ENCODE measurements around the gene DRAXIN.

DNA sequence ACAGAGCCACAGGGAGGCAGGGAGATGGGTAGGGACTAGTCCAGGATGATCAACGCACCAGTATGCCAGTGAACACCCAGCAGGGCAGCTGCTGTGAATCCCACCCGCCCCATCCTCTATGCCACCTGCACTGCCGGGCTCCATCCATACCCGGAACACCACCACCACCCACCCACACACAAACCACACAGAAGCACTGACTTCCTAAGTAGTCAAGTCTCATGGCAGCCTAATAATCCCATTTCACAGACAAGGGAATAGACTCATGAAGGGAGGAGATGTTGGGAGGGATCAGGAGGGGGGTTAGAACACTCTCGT, 6.3 kb downstream of the DRAXIN start:
- TF ChIP-seq SMC3 (conservative IDR thresholded peaks at IDR 0.05; ENCODE audit: poor library complexity) = no peak
- TF ChIP-seq EZH2 (IDR thresholded peaks at IDR 0.05; ENCODE audit: borderline replicate concordance, insufficient read depth, low read length, poor library complexity, severe bottlenecking) = no peak
- TF ChIP-seq TAF1 (IDR thresholded peaks at IDR 0.05; ENCODE audit: low read depth) = no peak
- TF ChIP-seq, protein P1, sequence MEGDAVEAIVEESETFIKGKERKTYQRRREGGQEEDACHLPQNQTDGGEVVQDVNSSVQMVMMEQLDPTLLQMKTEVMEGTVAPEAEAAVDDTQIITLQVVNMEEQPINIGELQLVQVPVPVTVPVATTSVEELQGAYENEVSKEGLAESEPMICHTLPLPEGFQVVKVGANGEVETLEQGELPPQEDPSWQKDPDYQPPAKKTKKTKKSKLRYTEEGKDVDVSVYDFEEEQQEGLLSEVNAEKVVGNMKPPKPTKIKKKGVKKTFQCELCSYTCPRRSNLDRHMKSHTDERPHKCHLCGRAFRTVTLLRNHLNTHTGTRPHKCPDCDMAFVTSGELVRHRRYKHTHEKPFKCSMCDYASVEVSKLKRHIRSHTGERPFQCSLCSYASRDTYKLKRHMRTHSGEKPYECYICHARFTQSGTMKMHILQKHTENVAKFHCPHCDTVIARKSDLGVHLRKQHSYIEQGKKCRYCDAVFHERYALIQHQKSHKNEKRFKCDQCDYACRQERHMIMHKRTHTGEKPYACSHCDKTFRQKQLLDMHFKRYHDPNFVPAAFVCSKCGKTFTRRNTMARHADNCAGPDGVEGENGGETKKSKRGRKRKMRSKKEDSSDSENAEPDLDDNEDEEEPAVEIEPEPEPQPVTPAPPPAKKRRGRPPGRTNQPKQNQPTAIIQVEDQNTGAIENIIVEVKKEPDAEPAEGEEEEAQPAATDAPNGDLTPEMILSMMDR (IDR thresholded peaks at IDR 0.05; ENCODE audit: poor library complexity, severe bottlenecking) = no peak
- no peak for TF ChIP-seq EP300 (conservative IDR thresholded peaks at IDR 0.05; ENCODE audit: poor library complexity, severe bottlenecking)

Data from neural cell (in vitro differentiated cells).